GM21576 (cell line): ENCODE data around the gene NPHS1.
"Not testable (repeated sequence)": the region's sequence is repeated elsewhere in the genome, so short reads cannot be mapped to it uniquely, and the experiment has no call there.

ENCODE experiments used
- ATAC-seq: cut with Tn5 transposase; IDR thresholded peaks from one replicate; pipeline ENCODE4 v1.9.1; 2021; ENCODE audit warnings: mild to moderate bottlenecking, moderate library complexity; ENCODE audit not compliant: unreplicated experiment

The NPHS1 gene

DNA sequence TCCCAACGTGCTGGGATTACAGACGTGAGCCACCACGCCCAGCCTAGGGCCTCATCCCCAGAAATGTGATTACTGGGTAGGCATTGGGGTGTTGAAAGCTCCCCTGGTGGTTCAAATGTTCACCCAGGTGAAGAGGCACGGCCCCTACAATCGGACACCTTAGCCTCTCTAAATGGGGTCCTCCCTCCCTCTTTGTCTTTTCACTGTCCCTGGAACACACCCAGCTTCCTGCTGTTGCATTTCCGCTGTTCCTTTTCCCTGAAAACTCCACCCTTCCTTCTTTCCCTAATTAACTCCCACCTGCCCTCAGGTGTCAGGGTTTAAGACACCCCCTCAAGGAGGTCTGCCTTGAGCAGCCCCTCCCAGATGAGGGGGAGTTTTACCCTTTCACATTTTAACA is 36.0 kb downstream of the NPHS1 start:
- no peak for ATAC-seq

DNA sequence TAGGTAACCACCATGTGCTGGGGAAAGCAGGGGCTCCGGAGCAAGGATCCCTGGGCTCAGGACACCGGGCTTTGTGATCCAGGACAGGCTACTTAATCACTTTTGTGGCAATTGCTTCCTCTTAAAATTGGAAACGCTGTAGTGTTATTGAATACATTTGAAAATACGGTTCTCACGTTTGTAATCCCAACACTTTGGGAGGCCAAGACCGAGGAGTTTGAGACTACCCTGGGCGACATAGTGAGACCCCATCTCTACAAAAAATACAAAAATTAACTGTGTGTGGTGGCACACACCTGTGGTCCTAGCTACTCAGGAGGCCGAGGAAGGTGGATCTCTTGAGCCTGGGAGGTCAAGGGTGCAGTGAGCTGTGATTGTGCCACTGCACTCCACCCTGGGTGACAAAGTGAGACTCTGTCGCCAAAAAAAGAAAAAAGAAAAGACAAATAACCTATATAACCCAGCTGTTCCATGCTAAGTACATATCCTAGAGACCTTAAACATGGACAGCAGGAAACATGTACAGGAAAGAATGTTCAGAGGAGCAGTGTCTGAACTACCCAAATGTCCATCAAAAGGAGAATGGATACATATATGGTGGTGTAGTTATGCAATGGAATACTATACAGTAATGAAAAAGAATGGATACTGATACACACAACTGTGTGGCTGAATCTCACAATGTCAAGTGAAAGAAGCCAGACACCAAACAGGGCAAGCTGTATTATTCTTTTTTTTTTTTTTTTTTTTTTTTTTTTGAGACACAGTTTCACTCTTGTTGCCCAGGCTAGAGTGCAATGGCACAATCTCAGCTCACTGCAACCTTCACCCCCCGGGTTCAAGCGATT is 39.0 kb downstream of the NPHS1 start:
- no peak for ATAC-seq

DNA sequence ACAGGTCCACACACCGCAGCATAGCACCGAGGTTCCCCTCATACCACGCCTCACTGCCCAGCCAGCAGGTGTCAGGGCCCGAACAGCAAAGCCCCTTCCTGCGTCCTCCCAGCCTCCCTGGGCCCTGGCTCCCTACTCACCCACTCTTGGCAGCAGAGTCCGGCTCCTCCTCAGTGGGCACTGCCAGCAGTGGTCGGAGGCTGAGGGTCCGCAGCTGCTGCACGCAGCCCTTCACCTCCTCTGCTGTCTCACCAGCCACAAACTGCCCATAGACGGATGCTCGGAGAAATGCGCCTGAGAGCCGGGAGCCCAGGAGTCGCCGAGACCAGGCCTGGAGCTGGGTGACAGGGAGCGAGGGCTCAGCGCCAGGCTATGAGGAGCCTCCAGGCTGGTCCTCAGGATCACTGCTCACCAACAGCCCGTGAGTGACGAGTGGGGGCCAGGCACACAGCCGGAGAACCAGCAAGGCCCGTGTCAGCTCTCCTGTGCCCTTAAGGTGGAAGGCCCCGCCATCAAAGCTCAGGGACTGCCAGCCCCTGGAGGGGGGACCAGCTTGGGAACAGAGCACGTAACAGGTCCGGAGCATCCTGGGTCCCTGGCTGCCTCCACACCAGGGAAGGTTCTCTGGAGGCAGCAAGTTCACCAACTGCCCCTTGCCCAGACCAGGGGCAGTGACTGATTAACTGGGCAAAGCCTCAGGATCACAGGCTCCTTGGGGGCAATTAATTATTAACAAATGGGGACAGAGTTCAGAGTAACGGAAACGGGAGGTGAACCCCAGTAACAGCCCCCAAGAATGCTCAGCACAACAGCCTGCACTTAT is 39.9 kb downstream of the NPHS1 start, which contains the start of gene PRODH2:
TSS of gene PRODH2 (minus strand) at position 626 of the 823 bp plus-strand sequence. CDS start at position 586, 40 bp downstream.
- ATAC-seq, result no peak

DNA sequence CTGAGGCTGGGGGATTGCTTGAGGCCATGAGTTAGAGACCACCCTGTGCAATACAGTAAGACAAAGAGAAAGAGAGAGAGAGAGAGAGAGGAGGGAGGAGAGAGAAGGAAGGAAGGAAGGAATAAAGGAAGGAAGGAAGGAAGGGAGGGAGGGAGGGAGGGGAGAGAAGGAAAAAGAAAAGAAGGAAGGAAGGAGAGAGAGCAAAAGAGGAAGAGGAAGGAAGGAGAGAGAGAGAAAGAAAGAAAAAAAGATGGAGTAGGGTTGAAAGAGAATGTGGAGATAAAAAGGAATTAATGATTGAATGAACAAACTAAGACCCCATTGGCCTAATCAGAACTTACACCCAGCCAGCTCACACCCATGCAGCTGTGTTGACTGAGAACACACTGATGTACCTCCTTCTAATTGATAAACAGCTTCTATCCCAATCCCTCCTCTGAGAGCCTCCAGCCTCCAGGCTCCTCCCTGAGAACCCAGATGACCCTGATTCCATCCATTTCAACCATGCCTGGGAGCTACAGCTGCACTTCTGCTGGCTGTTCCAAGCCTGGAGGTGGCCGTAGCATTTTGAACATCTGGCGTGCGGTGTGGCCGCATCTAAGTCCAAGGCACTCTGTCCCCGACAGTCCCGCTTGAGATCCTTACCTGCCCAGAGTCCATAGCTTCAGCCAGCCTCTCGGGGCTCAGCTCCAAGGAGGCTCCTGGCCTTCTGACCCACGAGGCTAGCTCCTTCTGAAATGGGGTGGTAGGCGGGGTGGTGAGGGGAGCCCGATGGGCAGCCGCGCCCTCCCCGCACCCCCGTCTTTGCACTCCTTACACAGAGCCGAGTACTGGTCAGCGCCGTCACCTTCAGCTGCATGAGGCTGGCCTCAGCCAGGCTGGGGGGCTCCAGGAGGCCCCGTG is 40.7 kb downstream of the NPHS1 start:
- ATAC-seq, result no peak

DNA sequence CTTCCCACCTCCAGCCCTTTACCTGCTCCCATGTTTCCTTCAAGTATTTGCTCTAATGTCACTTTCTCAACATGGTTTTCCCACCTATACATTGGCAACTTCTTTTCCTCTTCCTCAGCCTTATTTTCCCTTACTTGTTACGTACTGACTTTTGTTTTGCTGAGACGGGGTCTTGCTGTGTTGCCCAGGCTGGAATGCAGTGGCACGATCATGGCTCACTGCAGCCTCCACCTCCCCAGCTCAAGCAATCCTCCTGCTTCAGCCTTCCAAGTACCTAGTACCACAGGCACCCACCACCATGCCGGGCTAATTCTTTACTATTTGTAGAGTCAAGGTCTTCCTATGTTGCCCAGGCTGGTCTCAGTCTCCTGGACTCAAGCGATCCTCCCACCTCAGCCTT is 44.7 kb downstream of the NPHS1 start:
- ATAC-seq, result no peak

DNA sequence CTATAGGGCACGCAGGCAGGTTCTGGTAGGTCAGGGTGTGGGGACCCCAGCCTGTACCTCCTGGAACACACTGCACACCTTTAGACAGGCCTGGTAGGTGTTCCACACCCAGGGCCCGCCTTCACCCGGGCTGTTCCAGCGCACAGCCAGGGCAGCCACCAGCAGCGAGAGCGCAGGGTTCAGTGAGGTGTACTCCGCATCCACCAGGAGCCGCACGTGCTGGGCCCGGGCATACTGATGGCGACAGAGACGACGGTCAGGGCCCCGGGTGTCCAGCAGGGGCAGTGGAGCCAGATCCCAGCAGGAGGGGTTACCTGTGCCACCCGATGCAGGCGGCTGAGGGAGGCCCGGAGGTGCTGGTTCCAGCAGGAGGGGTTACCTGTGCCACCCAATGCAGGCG is 45.7 kb downstream of the NPHS1 start:
- no peak for ATAC-seq

DNA sequence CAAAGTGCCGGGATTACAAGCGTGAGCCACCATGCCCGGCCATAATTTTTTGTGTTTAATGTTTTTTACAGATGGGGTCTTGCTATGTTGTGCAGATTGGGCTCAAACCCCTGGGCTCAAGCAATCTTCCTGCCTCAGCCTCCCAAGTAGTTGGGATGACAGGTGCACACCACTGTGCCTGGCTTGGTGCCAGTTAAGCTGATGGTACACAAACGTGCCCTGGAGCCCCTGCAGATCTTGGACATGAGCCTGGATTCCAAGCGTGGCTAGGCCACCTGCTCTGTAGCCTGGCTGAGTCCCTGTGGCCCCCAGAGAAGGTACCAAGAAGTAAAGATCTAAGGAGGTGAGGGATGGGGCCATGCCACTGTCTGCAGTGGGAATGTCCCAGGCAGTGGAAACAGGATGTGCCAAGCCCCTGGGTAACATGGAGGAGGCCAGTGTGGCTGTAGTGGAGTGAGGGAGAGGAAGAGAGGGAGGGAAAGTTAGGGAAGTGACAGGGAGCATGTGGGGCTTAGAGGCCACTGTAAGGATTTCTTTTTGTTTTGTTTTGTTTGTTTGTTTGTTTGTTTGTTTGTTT is 46.7 kb downstream of the NPHS1 start:
- no peak for ATAC-seq

DNA sequence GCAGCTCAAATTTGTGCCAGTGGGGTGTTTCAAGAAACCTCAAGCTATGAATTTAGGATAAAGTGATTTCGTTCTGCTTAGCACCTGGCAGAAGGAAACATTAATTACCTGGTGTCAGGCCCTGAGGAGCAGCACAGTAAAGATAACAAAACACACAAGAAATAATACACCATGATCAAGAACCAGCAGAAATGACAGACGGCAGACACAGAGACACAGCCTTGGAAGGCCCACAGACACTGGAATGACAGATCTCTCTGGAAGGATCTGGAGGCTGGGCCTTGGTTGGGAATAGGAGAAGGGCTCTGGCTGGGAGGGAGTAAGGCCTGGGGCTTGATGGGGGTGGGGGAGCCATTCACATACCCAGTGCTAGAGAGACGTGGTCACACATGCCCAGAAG is 50.5 kb downstream of the NPHS1 start:
- ATAC-seq, result no peak

DNA sequence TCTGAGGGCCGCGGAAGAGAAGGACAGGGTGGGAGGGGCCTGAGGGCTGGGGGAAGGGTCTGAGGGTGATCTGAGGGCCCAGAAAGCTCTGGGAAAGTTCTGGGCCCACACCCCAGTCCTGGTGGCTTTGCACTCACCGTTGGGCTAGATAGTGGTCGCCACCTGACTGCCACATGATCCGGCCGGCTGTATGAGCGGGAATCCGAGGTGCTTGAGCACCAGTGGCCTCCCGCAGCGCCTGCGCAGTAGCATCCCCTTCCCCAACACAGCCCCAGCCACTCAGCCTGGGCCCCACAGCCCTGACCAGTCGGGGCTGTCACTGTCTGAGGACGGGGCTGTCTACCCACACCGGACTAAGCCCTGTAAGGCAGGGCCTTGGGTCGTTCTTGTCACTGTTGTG is 54.6 kb downstream of the NPHS1 start:
- no peak for ATAC-seq

DNA sequence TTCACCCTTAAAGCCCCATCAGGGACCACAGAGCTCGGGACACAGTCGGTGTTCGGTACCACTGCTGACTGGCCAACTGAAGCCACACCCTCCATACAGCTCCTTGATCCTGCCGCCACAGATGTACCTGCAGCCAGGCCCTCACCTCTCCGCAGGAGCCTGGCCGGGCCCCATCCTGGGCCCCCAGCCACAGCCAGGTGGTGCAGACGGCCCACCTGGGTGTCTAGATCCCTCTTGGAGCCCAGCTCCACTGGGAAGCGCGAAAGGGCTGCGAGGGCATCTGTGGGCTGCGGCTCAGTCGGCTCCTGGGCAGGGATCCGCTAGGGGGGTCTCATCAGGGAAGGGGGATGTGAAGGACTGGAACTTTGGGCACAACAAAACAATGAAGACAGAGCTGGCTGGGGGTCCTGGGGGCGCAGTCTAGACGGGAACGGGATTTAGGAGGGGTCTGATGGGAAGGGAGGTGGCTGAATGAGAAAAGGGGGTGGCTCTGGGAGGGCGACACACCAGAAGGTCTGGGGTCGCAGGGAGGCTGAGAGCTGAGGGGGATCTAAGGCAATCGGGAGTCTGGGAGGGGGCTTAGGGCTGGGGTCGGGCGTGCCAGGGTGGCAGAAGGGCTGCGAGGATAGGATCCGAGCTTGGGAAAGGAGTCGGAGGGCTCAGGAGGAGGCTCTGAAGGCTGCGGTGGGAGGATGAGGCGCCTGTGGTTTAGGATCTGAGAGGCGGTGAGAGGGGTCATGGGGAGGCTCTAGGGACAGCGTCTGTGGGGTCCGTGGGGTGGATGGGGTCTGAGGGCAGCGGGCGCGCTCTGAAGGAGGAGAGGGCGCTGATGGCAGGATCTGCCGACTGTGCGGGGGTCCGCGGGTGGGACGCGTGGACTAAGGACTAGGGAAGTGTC is 55.4 kb downstream of the NPHS1 start:
- no peak for ATAC-seq

DNA sequence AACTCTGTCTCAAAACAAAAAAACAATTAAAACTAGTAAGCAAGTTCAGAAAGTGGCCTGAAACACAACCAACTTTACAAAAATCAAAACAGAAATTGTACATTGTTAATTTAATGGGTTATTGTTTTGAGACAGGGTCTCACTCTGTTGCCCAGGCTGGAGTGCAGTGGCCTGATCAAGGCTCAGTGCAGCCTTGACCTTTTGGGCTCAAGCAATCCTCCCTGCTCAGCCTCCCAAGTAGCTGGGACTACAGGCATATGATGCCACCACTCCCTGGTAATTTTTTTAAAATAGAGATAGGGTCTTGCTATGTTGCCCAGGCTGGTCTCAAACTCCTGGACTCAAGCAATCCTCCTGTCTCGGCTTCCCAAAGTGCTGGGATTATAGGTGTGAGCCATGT is 56.7 kb downstream of the NPHS1 start:
- not testable (repeated sequence) for ATAC-seq

DNA sequence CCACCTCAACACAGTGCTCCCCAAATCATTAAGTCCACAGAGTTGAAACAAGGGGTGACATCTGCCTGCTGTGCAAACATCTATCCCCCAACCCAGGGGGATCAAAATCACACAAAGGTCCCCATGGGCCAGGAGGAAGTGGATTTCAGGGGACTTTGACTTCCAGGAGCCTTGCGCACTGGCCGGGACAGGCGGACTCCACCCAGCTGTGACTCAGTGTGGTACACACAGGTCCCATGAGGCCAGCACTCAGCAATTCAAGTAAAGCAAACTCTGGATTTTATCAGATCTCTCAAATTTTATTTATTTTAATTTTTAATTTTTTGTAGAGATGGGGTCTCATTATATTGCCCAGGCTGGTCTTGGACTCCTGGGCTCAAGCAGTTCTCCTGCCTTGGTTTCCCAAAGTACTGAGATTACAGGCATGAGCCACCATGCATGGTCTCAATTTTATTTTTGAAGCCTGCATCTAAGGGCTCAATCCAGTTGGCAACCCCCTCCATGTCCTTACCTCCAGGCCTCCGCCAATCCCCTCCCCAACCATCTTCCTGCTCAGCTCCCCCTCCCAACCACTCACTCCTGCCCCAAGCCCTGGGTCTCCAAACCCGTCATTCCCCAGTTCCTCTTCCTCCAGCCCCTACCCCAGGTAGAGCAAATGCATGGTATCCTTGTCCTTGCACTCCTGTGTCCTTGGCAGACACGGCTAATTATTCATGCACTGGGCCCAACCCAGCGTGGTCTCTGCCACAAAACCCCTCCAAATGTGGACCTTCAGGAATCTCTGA is 58.7 kb downstream of the NPHS1 start:
- ATAC-seq, result no peak

DNA sequence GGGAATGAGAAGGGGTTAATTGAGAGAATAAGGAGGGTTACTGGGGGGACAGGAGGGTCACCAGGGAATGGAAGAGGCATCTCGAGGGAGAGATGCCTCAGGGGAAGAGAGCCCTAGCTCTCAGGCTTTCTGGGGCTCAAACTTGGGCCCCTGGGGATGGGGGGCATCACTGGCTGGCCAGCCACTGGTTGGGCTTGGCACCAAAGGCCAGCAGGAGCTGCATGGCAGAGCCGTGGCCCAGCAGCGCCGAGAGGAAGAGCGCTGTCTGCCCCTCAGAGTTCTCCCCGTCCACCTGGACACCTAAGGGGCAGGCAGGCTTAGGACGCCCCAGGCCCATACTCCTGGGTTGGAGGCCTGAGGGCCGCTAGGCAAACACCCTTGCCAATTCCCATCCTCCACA is 59.4 kb downstream of the NPHS1 start:
- no peak for ATAC-seq

DNA sequence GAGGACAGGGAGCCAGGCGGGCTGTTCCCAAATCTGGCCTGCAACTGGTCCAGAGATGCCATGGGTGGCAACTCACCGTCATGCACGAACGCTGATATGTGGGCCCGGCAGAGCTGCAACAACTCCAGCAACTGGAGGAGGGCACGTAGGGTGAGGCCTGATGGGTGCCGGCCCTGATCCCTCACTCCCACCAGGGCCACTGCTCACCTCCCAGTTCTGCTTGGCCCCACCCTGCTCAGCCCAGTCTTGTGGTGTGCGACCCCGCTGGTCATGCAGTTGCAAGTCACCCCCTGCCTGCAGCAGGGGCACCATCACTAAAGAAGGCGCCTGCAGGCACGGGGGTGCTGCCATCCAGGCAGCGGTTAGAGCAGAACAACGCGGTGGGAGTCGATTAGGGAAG is 60.0 kb downstream of the NPHS1 start:
- ATAC-seq, result no peak

DNA sequence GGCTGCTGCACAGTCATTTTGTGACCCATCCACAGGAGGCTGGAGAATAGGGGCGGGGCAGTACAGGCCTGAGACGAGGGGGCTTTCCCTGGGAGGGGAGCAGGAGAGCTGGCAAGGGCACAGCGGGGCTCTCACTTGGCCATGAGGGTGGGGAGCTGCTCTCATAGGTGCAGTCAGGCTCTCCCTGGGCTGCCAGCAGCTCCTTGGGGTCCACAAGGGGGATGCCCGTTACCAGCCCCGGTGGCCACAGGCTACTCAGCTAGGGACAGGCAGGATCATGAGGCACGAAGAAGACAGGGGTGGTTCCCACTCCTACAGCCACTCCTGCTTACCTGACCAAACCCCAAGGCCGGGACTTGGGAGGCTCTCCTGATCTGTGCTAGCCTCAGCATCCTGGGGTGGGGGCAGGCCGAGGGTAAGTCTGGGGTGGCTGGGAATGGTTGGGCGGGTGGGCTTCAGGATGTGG is 60.5 kb downstream of the NPHS1 start:
- ATAC-seq, result no peak

DNA sequence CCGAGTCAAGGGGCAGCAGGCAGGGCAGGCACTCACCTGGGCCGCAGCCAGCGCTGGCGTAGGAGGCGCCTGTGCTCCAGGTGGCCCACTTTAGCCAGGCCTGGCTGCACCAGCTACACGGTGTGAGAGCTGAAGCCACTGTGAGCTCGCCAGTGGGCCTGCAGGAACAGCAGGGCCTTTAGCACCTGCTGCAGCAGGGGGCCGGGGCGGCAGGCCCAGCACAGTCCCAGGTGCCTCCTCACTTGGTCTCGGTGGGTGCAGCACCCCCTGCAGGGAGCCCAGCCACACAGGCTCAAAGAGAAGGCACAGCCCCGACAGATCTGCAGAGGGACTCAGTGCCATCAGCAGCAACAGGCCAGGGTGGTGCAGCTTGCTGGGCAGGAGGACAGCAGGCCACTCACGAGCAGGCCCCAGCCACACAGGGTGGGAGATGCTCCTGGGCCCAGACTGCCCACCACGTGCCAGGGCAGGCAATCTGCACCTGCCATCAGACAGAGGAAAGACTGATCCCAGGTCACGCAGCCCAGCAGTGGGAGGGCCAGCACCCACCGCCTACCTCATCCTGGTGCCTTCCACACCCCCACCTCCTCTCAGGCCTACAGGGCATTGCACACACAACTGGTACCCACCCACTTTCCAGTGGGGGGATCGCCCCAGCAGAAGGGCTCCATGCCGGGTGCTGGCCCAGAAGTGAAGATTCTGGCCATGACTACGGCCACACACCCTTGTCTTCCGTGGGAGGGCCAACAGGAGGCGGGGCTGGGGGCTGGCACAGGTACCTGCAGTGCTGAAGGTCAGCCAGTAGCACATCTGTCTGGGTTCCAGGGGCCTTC is 61.1 kb downstream of the NPHS1 start:
- no peak for ATAC-seq

DNA sequence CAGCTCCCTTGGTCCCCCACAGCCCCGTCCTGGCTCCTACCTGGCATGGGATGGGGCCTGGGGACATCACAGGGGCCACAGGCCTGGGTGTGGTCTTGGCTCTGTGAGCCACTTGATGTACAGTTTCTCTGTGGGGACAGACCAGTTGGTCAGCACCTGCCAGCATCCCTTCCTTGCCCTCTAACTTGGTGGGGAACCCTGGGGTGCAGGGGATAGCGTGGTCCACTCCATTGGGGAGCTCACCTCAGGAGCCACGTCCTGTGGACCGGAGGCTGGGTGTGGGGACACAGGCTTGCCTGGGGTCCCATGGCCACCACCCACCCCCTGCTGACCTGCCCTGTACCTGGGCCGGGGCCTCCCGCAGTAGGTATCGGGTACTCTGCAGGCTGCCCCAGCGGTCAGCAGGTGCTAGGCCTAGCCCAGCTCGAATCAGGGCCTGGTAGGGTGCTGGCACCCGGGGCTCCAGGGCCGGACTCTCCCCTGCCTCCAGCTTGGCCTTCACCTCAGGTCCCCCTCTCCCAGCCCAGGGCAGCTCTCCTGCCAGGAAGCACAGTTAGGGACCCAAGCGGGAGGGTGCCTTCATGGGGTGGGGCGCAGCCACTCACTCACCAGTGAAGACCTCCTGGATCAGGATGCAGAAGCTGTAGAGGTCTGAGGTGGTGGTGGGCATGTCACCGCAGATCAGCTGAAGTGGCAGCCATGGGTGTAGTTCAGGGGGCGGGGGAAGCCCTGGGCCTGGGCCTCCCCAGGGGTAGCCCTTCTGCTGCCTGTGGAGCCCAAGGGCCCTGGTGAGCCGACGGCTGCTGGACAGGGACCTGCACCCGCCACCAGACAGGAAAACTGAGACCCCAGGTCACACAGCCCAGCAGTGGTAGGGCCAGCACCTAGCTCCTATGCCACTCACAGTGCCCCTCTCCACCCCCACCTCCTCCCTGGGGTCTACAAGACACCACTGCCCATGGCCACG is 62.0 kb downstream of the NPHS1 start:
- ATAC-seq, result no peak
